Coronary artery (tissue), 2 donors: Measurements from ENCODE around the gene HIPK4.
"Not testable (repeated sequence)": the region's sequence is repeated elsewhere in the genome, so short reads cannot be mapped to it uniquely, and the experiment has no call there.

Experiments
- DNase-seq: peaks from one replicate; pipeline ENCODE4 v3.0.0-alpha.2; 2017; ENCODE audit warnings: low spot score
- H3K27ac ChIP-seq, 2 donors: fragments of 200-600 bp; sonication (generic); one replicate each; pipeline ENCODE4 v1.5.1; 2016 to 2019
- H3K4me3 ChIP-seq: fragments of 200-600 bp; sonication (generic); 2 replicates; pipeline ENCODE4 v1.5.1; 2016; ENCODE audit warnings: mild to moderate bottlenecking, moderate library complexity
- CTCF ChIP-seq: fragments of 200-600 bp; sonication (generic); IDR thresholded peaks from one replicate; pipeline ENCODE4 v1.5.1; 2019; ENCODE audit warnings: antibody characterized with exemption

Gene HIPK4, protein sequence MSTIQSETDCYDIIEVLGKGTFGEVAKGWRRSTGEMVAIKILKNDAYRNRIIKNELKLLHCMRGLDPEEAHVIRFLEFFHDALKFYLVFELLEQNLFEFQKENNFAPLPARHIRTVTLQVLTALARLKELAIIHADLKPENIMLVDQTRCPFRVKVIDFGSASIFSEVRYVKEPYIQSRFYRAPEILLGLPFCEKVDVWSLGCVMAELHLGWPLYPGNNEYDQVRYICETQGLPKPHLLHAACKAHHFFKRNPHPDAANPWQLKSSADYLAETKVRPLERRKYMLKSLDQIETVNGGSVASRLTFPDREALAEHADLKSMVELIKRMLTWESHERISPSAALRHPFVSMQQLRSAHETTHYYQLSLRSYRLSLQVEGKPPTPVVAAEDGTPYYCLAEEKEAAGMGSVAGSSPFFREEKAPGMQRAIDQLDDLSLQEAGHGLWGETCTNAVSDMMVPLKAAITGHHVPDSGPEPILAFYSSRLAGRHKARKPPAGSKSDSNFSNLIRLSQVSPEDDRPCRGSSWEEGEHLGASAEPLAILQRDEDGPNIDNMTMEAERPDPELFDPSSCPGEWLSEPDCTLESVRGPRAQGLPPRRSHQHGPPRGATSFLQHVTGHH

GRCh38 chr19:40390084-40390742, at the start of gene HIPK4:
Gene HIPK4 (minus strand): TSS chr19:40390181. CDS start chr19:40389902, 279 bp downstream.
- Histone ChIP-seq H3K4me3 (no peak within 1 kb of the TSS), H3K27ac (no peak within 1 kb of the TSS)
- no peak for DNase-seq
- TF ChIP-seq CTCF, result no peak

GRCh38 chr19:40438284-40438683, 48.3 kb upstream of the HIPK4 start:
- DNase-seq, result no peak
- Histone ChIP-seq H3K27ac (no peak overlapping the region), H3K4me3 (no peak overlapping the region)
- no peak for TF ChIP-seq CTCF

GRCh38 chr19:40433391-40434216, 43.6 kb upstream of the HIPK4 start:
- DNase-seq, result peak; percentile 94
- Histone ChIP-seq H3K4me3 (peak overlapping the region; percentile 65), H3K27ac (peak overlapping the region; percentile 88 to 92)
- TF ChIP-seq CTCF, result no peak

DNA sequence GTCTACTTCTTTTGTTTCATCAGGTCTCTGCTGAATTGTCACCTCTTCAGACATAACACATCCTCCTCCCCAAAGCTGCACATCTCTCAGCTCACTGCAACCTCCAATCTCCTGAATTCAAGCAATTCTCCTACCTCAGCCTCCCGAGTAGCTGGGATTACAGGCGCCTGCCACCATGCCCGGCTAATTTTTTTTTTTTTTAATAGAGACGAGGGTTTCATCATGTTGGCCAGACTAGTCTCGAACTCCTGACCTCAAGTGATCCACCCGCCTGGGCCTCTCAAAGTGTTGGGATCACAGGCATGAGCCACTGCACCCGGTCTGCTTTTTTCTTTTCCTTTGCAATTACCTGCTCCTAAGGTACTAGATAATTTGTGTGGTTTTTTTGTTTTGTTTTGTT, 42.8 kb upstream of the HIPK4 start:
- H3K27ac ChIP-seq, result peak overlapping the region; percentile 88 to 92
- H3K4me3 ChIP-seq, result peak overlapping the region; percentile 65
- not testable (repeated sequence) for DNase-seq

DNA sequence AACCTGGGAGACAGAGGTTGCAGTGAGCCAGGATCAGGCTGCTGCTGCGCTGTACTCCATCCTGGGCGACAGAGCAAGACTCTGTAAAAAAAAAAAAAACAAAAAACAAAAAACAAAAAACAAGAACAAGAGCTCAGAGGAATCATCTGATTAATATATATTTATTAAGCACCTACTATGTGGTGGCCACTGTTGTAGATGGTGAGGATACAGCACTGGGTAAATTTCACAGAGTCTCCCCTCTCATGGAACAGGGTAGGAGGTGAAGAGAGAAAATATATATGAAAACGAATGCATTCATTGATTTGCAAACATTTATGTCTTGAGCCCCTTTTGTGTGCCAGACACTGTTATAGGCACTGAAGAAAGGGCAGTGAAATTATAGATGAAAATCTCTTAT, 41.7 kb upstream of the HIPK4 start:
- no peak for DNase-seq
- TF ChIP-seq CTCF, result no peak
- no peak overlapping the region for H3K4me3 ChIP-seq
- H3K27ac ChIP-seq, result peak overlapping the region; percentile 88 to 92

GRCh38 chr19:40430242-40430641, 40.3 kb upstream of the HIPK4 start:
- not testable (repeated sequence) for DNase-seq, H3K27ac ChIP-seq, H3K4me3 ChIP-seq

DNA sequence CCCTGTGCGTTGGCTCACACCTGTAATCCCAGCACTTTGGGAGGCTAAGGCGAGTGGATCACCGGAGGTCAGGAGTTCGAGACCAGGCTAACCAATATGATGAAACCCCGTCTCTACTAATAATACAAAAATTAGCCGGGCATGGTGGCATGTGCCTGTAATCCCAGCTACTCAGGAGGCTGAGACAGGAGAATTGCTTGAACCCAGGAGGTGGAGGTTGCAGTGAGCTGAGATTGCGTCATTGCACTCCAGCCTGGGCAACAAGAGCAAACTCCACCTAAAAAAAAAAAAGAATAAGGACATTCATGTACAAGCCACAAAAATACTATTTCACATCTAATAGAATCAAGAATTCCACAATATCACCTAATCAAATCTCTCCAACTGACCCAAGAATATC, 38.2 kb upstream of the HIPK4 start:
- H3K4me3 ChIP-seq, DNase-seq, H3K27ac ChIP-seq: not testable (repeated sequence)
